ENCODE data around the gene PGAM5. TPM values are rescaled to one million over a fixed set of nuclear protein-coding genes. Genes with fewer than 3 reads are reported as not detected.

Gene PGAM5
- total and polyA plus RNA-seq, 9 of the 15 experiments (the other 6 are each of a cell fraction or from before 2014, with no cell fraction given): 7.4 to 121 (median 69.5) TPM

DNA sequence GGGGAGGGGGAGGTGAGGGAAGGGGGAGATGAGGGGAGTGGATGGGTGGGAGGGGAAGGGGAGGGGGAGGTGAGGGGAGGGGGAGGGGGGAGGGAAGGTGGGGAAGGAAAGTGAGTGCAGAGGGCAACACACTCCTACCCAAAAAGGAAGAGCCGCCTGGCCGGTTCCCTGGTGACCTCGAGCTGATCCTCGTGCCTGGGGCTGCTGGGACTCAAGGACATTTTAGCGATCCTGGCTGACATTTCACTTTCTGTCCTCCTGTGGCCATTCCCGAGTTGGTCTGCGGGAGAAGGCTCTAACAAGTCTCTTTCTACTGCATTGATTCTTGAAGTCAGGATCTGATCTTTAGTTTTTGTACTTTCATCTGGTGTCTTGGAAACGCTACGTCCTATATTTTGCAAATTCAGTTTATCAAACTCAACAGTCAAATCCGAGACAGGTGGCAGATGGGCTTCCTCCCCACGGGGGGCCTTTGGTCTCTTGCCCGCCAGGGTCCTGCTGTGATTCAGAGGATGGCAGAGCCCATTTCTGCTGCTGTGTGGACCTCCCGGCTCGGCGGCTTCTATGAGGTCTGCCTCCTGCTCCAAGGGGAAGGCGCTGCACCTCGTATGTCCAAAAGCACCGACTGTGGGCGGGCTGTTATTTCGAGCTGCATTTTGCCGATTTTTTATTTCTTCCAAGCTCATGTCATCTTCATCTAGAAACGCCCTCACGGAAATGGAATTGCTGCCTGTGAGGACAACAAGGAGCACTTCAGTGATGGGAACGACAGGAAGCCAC is 19.1 kb downstream of the PGAM5 start:
- TF ChIP-seq PCBP1 (IDR thresholded peaks at IDR 0.05; ENCODE audit: low read depth, low read length, poor library complexity, severe bottlenecking) (peak; percentile 67), POLR2G (IDR thresholded peaks at IDR 0.05; ENCODE audit: low read depth, low read length) (peak; percentile 40; the same call in 1 of the 2 replicates), ZNF699 (CRISPR knock-in tag; IDR thresholded peaks at IDR 0.05; ENCODE audit: insufficient replicate concordance) (no peak)
- TF ChIP-seq, protein P1, sequence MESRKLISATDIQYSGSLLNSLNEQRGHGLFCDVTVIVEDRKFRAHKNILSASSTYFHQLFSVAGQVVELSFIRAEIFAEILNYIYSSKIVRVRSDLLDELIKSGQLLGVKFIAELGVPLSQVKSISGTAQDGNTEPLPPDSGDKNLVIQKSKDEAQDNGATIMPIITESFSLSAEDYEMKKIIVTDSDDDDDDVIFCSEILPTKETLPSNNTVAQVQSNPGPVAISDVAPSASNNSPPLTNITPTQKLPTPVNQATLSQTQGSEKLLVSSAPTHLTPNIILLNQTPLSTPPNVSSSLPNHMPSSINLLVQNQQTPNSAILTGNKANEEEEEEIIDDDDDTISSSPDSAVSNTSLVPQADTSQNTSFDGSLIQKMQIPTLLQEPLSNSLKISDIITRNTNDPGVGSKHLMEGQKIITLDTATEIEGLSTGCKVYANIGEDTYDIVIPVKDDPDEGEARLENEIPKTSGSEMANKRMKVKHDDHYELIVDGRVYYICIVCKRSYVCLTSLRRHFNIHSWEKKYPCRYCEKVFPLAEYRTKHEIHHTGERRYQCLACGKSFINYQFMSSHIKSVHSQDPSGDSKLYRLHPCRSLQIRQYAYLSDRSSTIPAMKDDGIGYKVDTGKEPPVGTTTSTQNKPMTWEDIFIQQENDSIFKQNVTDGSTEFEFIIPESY (CRISPR knock-in tag; IDR thresholded peaks at IDR 0.05): peak; percentile 82
- ATAC-seq: no peak
- H3K36me3 ChIP-seq (ENCODE audit: control insufficient read depth, insufficient read depth, low read length): peaks cover 95% of the 10 kb centered on the region

More for the DNA sequence above, 19.1 kb downstream of the PGAM5 start:
- Histone ChIP-seq H3K4me1 (replicated peaks in 1 of 2; ENCODE audit: control insufficient read depth in 2 of 2, insufficient read depth in 2 of 2, low read length in 2 of 2) (peaks cover 0 to 7% of the 10 kb centered on the region in 2 experiments; a peak in 1 of 5 replicates), H3K27ac (ENCODE audit: extremely low read depth, low read depth, low read length) (no peak overlapping the region), H3K27me3 (ENCODE audit: control insufficient read depth in 2 of 2, insufficient read depth in 2 of 2, low read length in 2 of 2) (no peaks in the 10 kb centered on the region), H4K20me1 (replicated peaks; ENCODE audit: control insufficient read depth, insufficient read depth, low read length) (no peaks in the 10 kb centered on the region; the same call in 1 of the 2 replicates), H3K9me3 (replicated peaks; ENCODE audit: control insufficient read depth, insufficient read depth, low read depth, low read length) (peaks cover 6% of the 10 kb centered on the region; the same call in 1 of the 2 replicates), H3K4me2 (ENCODE audit: insufficient read depth, low read length) (no peak overlapping the region), H3K9ac (ENCODE audit: insufficient read depth in 1 of 2, low read depth in 2 of 2, low read length in 2 of 2) (no peak overlapping the region), H3K4me3 (no peak overlapping the region), H3K9me1 (ENCODE audit: control insufficient read depth, insufficient read depth, low read length) (no peaks in the 10 kb centered on the region), H2AFZ (ENCODE audit: low read depth, low read length) (no peak overlapping the region), H3K79me2 (ENCODE audit: control insufficient read depth, insufficient read depth, low read length) (no peaks in the 10 kb centered on the region)
- FAIRE-seq: no peak
- DNase-seq (ENCODE audit: extremely low read depth in 1 of 4, low spot score in 3 of 4): no peak
- intact Hi-C loops (cut with micrococcal nuclease): no loop called here
- POLR2A ChIA-PET: interaction anchor here (0.9 to 1.0 kb wide), 2 partner anchors 9 kb away, joined by 3 to 4 read pairs; no protein-coding TSS in a partner anchor
- WGBS (ENCODE audit: insufficient coverage, low coverage, missing lambda C conversion rate): 89% methylated on average over 15 of the region's 24 CpGs
- BruUV-seq (replicated peaks): no TSS peak
- in situ Hi-C loops (cut with MboI): no loop called here
- CTCF ChIA-PET (ENCODE audit: low intra/inter-chr PET ratio): no interaction called here
